Activated B cell treated with CpG ODN at 0.5 μM for 24 hours (primary cell): Measurements from ENCODE around the gene TRIM51. TPM values are rescaled to one million over a fixed set of nuclear protein-coding genes. Genes with fewer than 3 reads are reported as not detected.

Experiments
- ATAC-seq: fragments of 200-7000 bp; cut with Tn5 transposase; one replicate; pipeline ENCODE4 v1.10.0; 2021; ENCODE audit warnings: low read depth, mild to moderate bottlenecking, moderate library complexity
- CTCF ChIA-PET: fragments of 350-600 bp; sonication (Branson Sonifier 250); formaldehyde crosslinking; loops from one replicate; lab custom pipeline; 2021; ENCODE audit warnings: antibody characterized with exemption; lab: Charles Lee
- POLR2A ChIA-PET: fragments of 350-600 bp; sonication (Branson Sonifier 250); formaldehyde crosslinking; loops from one replicate; lab custom pipeline; 2021; ENCODE audit warnings: antibody characterized with exemption; lab: Charles Lee
- DNase-seq: peaks from one replicate; pipeline ENCODE4 v3.0.0; 2022
- H3K27ac Mint-ChIP-seq: one replicate; pipeline ENCODE4 v1.8.0; 2020; ENCODE audit warnings: mixed read lengths
- H3K27me3 Mint-ChIP-seq: one replicate; pipeline ENCODE4 v1.8.0; 2021; ENCODE audit warnings: mixed read lengths
- H3K36me3 Mint-ChIP-seq: one replicate; pipeline ENCODE4 v1.8.0; 2021; ENCODE audit warnings: low read depth, mixed read lengths
- H3K4me1 Mint-ChIP-seq: one replicate; pipeline ENCODE4 v1.8.0; 2021; ENCODE audit warnings: mixed read lengths
- H3K4me3 Mint-ChIP-seq: one replicate; pipeline ENCODE4 v1.8.0; 2020; ENCODE audit warnings: mild to moderate bottlenecking, mixed read lengths
- H3K9me3 Mint-ChIP-seq: one replicate; pipeline ENCODE4 v1.8.0; 2020; ENCODE audit warnings: mixed read lengths
- intact Hi-C: fragments of 100-400 bp; cut with micrococcal nuclease; formaldehyde crosslinking; loops from one replicate; pipeline ENCODE4 v1.15.1; 2024
- total RNA-seq: library from RNA; stranded (reverse); gene quantifications from 2 replicates; pipeline ENCODE4 v1.2.3, GENCODE V29; 2022
- TF ChIP-seq, protein P1 (sequence below): fragments of 200-600 bp; IDR thresholded peaks from one replicate; pipeline ENCODE4 v1.8.0; 2022; ENCODE audit warnings: antibody characterized with exemption, mild to moderate bottlenecking

TRIM51 gene
- total RNA-seq, 1 donor from 2014 or later: not detected

DNA sequence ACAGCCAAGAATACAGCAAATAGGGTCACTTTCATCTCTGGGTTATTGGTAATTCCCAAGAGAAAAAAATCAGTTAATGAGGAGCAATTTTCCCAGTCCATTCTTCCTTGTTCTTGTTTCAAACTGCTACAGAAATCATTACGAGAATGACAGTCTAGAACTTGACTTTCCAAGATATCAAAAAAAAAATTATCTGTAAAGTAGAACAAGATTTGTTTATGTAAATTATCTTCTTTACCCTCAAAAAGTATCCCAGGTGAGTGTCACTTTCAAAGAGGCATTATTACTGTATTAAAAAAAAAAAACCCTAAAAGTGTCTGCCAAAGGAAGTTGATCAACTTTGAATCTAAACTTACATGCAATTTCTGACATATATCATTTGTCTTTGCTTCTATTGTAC lies 31.4 kb downstream of the TRIM51 start, which contains the start of gene OR5W2:
OR5W2 (minus strand) TSS at position 101 of the 400 bp plus-strand sequence; CDS start at position 101, 0 bp downstream.
- DNase-seq: no peak
- intact Hi-C loops: no loop called here
- POLR2A ChIA-PET: no interaction called here
- Mint-ChIP-seq H3K27ac (no peak within 1 kb of the TSS), H3K4me1 (no peaks in the 10 kb centered on the region), H3K9me3 (peaks cover 7% of the 10 kb centered on the region), H3K36me3 (no peaks in the 10 kb centered on the region), H3K27me3 (no peaks in the 10 kb centered on the region), H3K4me3 (no peak within 1 kb of the TSS)
- no peak for ATAC-seq
- CTCF ChIA-PET: no interaction called here
- TF ChIP-seq, protein P1, sequence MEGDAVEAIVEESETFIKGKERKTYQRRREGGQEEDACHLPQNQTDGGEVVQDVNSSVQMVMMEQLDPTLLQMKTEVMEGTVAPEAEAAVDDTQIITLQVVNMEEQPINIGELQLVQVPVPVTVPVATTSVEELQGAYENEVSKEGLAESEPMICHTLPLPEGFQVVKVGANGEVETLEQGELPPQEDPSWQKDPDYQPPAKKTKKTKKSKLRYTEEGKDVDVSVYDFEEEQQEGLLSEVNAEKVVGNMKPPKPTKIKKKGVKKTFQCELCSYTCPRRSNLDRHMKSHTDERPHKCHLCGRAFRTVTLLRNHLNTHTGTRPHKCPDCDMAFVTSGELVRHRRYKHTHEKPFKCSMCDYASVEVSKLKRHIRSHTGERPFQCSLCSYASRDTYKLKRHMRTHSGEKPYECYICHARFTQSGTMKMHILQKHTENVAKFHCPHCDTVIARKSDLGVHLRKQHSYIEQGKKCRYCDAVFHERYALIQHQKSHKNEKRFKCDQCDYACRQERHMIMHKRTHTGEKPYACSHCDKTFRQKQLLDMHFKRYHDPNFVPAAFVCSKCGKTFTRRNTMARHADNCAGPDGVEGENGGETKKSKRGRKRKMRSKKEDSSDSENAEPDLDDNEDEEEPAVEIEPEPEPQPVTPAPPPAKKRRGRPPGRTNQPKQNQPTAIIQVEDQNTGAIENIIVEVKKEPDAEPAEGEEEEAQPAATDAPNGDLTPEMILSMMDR: no peak

DNA sequence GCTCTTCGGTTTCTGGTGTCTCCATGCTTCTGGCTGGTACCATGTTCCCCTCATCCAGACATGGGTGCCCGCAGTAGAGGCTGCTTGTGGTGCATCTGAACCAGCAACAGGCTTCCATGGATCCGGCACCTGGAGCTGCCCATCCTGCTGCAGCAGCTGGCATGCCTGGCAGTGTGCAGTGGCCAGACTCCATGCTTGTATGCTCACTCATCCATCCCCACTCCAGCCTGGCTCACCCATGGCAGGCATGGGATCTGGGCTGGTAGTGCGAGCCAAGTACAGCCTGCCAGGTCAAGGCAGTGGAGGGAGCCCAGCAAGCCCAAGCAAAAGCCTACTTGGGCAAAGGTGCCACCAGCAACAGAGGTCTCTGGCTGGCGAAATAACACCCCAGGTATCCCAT lies 37.4 kb downstream of the TRIM51 start:
- no peak overlapping the region for H3K27ac Mint-ChIP-seq
- CTCF ChIA-PET: no interaction called here
- H3K4me1 Mint-ChIP-seq: no peaks in the 10 kb centered on the region
- no peak overlapping the region for H3K4me3 Mint-ChIP-seq
- DNase-seq: no peak
- POLR2A ChIA-PET: no interaction called here
- H3K36me3 Mint-ChIP-seq: no peaks in the 10 kb centered on the region
- ATAC-seq: no peak
- peaks cover 17% of the 10 kb centered on the region for H3K9me3 Mint-ChIP-seq
- intact Hi-C loops: no loop called here
- TF ChIP-seq, protein P1: no peak
- H3K27me3 Mint-ChIP-seq: no peaks in the 10 kb centered on the region

DNA sequence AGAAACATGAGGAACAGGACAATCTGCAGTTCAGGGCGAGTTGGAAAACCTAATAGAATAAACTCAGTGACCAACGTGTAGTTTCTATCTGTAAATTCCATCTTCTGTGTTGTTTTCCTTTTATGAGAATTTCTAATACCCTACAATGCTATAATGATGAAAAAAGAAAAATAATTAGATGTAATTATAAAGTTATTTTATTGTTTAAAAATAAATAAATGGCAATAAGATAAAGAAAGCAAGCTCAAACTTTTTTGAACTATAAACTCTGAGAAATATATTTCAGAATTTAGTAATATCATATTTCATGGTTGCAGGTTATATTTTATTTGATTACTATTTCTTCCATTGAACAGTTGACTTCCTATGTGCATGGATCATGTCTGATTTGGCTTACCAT lies 53.2 kb downstream of the TRIM51 start, which contains the start of gene OR5I1:
OR5I1 (minus strand) TSS at position 101 of the 400 bp plus-strand sequence; CDS start at position 101, 0 bp downstream.
- TF ChIP-seq, protein P1: no peak
- ATAC-seq (no peak), DNase-seq (no peak)
- no peaks in the 10 kb centered on the region for H3K9me3 Mint-ChIP-seq
- H3K4me1 Mint-ChIP-seq: no peaks in the 10 kb centered on the region
- ChIA-PET CTCF (no interaction called here), POLR2A (no interaction called here)
- no peaks in the 10 kb centered on the region for H3K27me3 Mint-ChIP-seq
- H3K27ac Mint-ChIP-seq: no peak within 1 kb of the TSS
- no peak within 1 kb of the TSS for H3K4me3 Mint-ChIP-seq
- intact Hi-C loops: no loop called here
- no peaks in the 10 kb centered on the region for H3K36me3 Mint-ChIP-seq

Other genes starting within 250 kb of the TRIM51 start
- not detected in 2 replicates for gene OR4P4, start 248.2 kb upstream of the TRIM51 start, total RNA-seq
- not detected in 2 replicates for gene OR4S2, start 235.0 kb upstream of the TRIM51 start, total RNA-seq
- gene OR4C6, start 221.1 kb upstream of the TRIM51 start, total RNA-seq: not detected in 2 replicates
- not detected in 2 replicates for gene OR5D13, start 109.9 kb upstream of the TRIM51 start, total RNA-seq
- not detected in 2 replicates for gene OR5D14, start 87.7 kb upstream of the TRIM51 start, total RNA-seq
- gene OR5L1, start 71.9 kb upstream of the TRIM51 start, total RNA-seq: not detected in 2 replicates
- not detected in 2 replicates for gene OR5D18, start 63.7 kb upstream of the TRIM51 start, total RNA-seq
- gene OR5L2, start 56.1 kb upstream of the TRIM51 start, total RNA-seq: not detected in 2 replicates
- not detected in 2 replicates for gene OR5D16, start 44.5 kb upstream of the TRIM51 start, total RNA-seq
- gene OR5W2, start 31.3 kb downstream of the TRIM51 start, total RNA-seq: not detected in 2 replicates
- gene OR5I1, start 53.1 kb downstream of the TRIM51 start, total RNA-seq: not detected in 2 replicates
- gene OR10AG1, start 86.6 kb downstream of the TRIM51 start, total RNA-seq: not detected in 2 replicates
- not detected in 2 replicates for gene OR5F1, start 111.3 kb downstream of the TRIM51 start, total RNA-seq
- not detected in 2 replicates for gene OR5AS1, start 144.4 kb downstream of the TRIM51 start, total RNA-seq
- gene OR8I2, start 210.0 kb downstream of the TRIM51 start, total RNA-seq: not detected in 2 replicates
- gene OR8H2, start 220.4 kb downstream of the TRIM51 start, total RNA-seq: not detected in 2 replicates
- gene OR8H3, start 239.1 kb downstream of the TRIM51 start, total RNA-seq: not detected in 2 replicates